ENCODE results near the gene ZNF667. TPM values are rescaled to one million over a fixed set of nuclear protein-coding genes. Genes with fewer than 3 reads are reported as not detected.
A peak's percentile ranks its signal among the peaks of the same experiment; 100 is the strongest.

Gene ZNF667
- polyA plus RNA-seq, 3 donors: 0.14 TPM; not detected in 2

DNA sequence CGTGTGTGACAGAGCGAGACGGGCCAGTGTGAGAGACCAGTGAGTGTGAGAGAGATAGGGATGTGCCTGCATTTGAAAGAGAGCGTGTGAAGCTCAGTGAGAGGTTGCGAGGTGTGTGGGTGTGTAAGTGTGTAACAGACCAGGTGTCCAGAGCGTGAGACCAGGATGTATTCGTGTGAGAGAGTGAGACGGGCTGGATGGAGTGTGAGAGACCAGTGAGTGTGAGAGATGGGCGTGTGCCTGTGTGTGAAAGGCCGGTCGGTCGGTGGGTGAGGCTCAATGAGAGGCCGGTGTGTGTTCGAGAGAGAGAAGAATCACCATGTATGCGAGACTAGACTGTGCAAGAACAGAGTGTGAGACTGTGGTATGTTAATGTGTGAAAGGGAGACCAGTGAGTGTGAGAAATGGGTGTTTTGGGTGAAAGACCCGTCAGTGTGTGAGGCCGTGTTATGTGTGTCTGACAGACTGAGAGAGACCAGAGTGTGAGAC, 31.2 kb upstream of the ZNF667 start:
- H3K4me3 ChIP-seq (replicated peaks in 1 of 3; ENCODE audit: low read depth in 2 of 3, low read length in 3 of 3): peak overlapping the region; percentile 49 to 84 (median 51)
- intact Hi-C loops (cut with micrococcal nuclease): no loop called here
- H3K36me3 ChIP-seq (replicated peaks in 1 of 2; ENCODE audit: control insufficient read depth in 1 of 2, insufficient read depth in 2 of 2, low read length in 2 of 2): no peaks in the 10 kb centered on the region
- no peaks in the 10 kb centered on the region for H3K79me2 ChIP-seq (ENCODE audit: insufficient read depth, low read length)
- H4K20me1 ChIP-seq (ENCODE audit: insufficient read depth, low read length): no peaks in the 10 kb centered on the region
- TF ChIP-seq, protein P1, sequence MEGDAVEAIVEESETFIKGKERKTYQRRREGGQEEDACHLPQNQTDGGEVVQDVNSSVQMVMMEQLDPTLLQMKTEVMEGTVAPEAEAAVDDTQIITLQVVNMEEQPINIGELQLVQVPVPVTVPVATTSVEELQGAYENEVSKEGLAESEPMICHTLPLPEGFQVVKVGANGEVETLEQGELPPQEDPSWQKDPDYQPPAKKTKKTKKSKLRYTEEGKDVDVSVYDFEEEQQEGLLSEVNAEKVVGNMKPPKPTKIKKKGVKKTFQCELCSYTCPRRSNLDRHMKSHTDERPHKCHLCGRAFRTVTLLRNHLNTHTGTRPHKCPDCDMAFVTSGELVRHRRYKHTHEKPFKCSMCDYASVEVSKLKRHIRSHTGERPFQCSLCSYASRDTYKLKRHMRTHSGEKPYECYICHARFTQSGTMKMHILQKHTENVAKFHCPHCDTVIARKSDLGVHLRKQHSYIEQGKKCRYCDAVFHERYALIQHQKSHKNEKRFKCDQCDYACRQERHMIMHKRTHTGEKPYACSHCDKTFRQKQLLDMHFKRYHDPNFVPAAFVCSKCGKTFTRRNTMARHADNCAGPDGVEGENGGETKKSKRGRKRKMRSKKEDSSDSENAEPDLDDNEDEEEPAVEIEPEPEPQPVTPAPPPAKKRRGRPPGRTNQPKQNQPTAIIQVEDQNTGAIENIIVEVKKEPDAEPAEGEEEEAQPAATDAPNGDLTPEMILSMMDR (IDR thresholded peaks at IDR 0.05): no peak
- H3K4me1 ChIP-seq (ENCODE audit: control insufficient read depth in 1 of 2, insufficient read depth in 2 of 2, low read length in 2 of 2): peaks cover 14 to 17% of the 10 kb centered on the region in 2 donors
- no peaks in the 10 kb centered on the region for H3K27me3 Mint-ChIP-seq (ENCODE audit: low read depth in 3 of 3)
- H3K36me3 Mint-ChIP-seq: peaks cover 0 to 2% of the 10 kb centered on the region in 2 donors
- H3K27ac Mint-ChIP-seq: no peak overlapping the region
- H3K4me3 Mint-ChIP-seq: no peak overlapping the region
- H3K27me3 ChIP-seq (ENCODE audit: control insufficient read depth in 2 of 2, insufficient read depth in 2 of 2, low read length in 2 of 2): no peaks in the 10 kb centered on the region
- H3K9ac ChIP-seq (ENCODE audit: insufficient read depth, low read length, poor library complexity, severe bottlenecking): peak overlapping the region; percentile 46
- H3K4me2 ChIP-seq (replicated peaks; ENCODE audit: extremely low read depth, low read length, poor library complexity, severe bottlenecking): peak overlapping the region; percentile 87
- peak in 1 of 3 donors; percentile 0 for DNase-seq
- peaks cover 7 to 40% (median 24%) of the 10 kb centered on the region in 7 donors for H3K9me3 Mint-ChIP-seq
- peaks cover 46 to 81% of the 10 kb centered on the region in 2 donors for H3K9me3 ChIP-seq (replicated peaks in 1 of 2; ENCODE audit: control insufficient read depth in 1 of 2, insufficient read depth in 1 of 2, low read length in 2 of 2)
- 9% methylated on average over 17 of the region's 17 CpGs for WGBS (ENCODE audit: insufficient coverage)
- peak overlapping the region in 1 of 2 donors; percentile 69 for H3K27ac ChIP-seq (ENCODE audit: low read depth in 1 of 2, low read length in 2 of 2)
- H2AFZ ChIP-seq (ENCODE audit: insufficient read depth, low read depth, low read length, poor library complexity, severe bottlenecking): peak overlapping the region; percentile 92
- H3K4me1 Mint-ChIP-seq: peaks cover 8% of the 10 kb centered on the region

DNA sequence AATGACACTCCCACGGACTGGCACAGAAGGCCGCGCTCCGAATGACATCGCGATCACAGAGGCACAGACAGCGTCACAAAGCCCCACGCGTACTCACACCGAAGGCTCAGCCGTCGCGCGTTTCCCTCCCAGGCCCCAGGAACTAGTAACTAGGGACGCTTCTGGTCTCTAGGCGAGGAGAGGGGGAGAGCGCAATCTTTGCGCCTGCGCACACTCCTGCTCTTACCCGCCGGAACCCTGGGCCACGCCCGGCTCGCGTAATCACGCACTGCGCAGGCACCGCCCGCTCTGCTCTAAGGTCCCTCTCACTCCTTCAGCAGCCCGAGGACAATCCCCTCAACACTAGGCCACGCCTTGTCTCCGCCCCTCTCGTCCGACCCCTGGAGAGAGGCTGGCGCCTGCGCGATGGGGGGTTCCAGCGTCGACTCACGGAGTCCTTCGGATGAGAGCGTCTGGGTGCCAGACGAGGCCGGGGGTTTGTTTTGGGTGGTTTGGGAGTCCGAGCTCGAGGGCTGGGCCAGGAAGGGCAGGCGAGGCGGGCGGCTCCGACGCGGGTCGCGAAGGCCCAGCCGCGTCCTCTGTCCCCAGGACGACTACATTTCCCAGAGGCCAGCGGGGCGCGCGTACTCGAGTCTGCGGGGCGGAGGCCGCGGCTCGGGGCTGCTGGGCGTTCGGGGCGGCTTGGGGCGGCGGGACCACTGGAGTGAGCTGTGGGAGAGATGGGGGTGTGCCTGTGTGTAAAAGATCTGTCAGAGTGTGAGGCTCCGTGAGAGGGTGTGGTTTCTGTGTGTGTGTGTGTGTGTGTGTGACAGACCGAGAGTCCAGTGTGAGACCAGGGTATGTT, 30.5 kb upstream of the ZNF667 start, which contains the start of gene ZNF471:
TSS of gene ZNF471 (plus strand) at position 410 of the 844 bp plus-strand sequence. CDS start 3,717 bp downstream, outside the sequence.
- peaks cover 14 to 17% of the 10 kb centered on the region in 2 donors for H3K4me1 ChIP-seq (ENCODE audit: control insufficient read depth in 1 of 2, insufficient read depth in 2 of 2, low read length in 2 of 2)
- H3K4me1 Mint-ChIP-seq: peaks cover 8% of the 10 kb centered on the region
- H2AFZ ChIP-seq (ENCODE audit: insufficient read depth, low read depth, low read length, poor library complexity, severe bottlenecking): peak within 1 kb of the TSS; percentile 92
- no peaks in the 10 kb centered on the region for H3K36me3 ChIP-seq (replicated peaks in 1 of 2; ENCODE audit: control insufficient read depth in 1 of 2, insufficient read depth in 2 of 2, low read length in 2 of 2)
- H3K4me3 Mint-ChIP-seq: no peak within 1 kb of the TSS
- no peaks in the 10 kb centered on the region for H3K27me3 ChIP-seq (ENCODE audit: control insufficient read depth in 2 of 2, insufficient read depth in 2 of 2, low read length in 2 of 2)
- H3K27ac ChIP-seq (ENCODE audit: low read depth in 1 of 2, low read length in 2 of 2): peak within 1 kb of the TSS; percentile 54 to 69
- H3K36me3 Mint-ChIP-seq: peaks cover 0 to 2% of the 10 kb centered on the region in 2 donors
- no peaks in the 10 kb centered on the region for H3K27me3 Mint-ChIP-seq (ENCODE audit: low read depth in 3 of 3)
- peak within 1 kb of the TSS; percentile 49 to 84 (median 51) for H3K4me3 ChIP-seq (replicated peaks in 1 of 3; ENCODE audit: low read depth in 2 of 3, low read length in 3 of 3)
- intact Hi-C loops (cut with micrococcal nuclease): no loop called here
- WGBS (ENCODE audit: insufficient coverage): under 1% methylated on average over 62 of the region's 74 CpGs
- H3K9me3 Mint-ChIP-seq: peaks cover 8 to 41% (median 30%) of the 10 kb centered on the region in 7 donors
- TF ChIP-seq, protein P1 (IDR thresholded peaks at IDR 0.05): no peak
- H3K27ac Mint-ChIP-seq: peak within 1 kb of the TSS in 5 of 7 donors; percentile 63 to 95 (median 84)
- H3K79me2 ChIP-seq (ENCODE audit: insufficient read depth, low read length): no peaks in the 10 kb centered on the region
- peak within 1 kb of the TSS; percentile 46 for H3K9ac ChIP-seq (ENCODE audit: insufficient read depth, low read length, poor library complexity, severe bottlenecking)
- peaks cover 51 to 82% of the 10 kb centered on the region in 2 donors for H3K9me3 ChIP-seq (replicated peaks in 1 of 2; ENCODE audit: control insufficient read depth in 1 of 2, insufficient read depth in 1 of 2, low read length in 2 of 2)
- peak within 1 kb of the TSS; percentile 87 for H3K4me2 ChIP-seq (replicated peaks; ENCODE audit: extremely low read depth, low read length, poor library complexity, severe bottlenecking)
- peak; percentile 72 to 77 (median 75) for DNase-seq
- H4K20me1 ChIP-seq (ENCODE audit: insufficient read depth, low read length): no peaks in the 10 kb centered on the region
